Measurements from ENCODE around the gene PLCG1. TPM values are rescaled to one million over a fixed set of nuclear protein-coding genes. Genes with fewer than 3 reads are reported as not detected.

Gene PLCG1
- total RNA-seq, result 64.6 and 92.8 TPM in 2 replicates

GRCh38 chr20:41136680-41137613 is at the start of gene PLCG1:
Gene PLCG1, plus strand, starts transcription at chr20:41137543. Its CDS starts 99 bp downstream, at chr20:41137642.

Other genes starting within 250 kb of the PLCG1 start
- gene TOP1, start 108.7 kb upstream of the PLCG1 start, total RNA-seq, result 18.9 and 33.0 TPM in 2 replicates
- 26.3 and 31.9 TPM in 2 replicates for gene ZHX3, start 180.2 kb downstream of the PLCG1 start, total RNA-seq
- gene LPIN3, start 203.3 kb downstream of the PLCG1 start, total RNA-seq, result 5.4 and 9.9 TPM in 2 replicates
- gene EMILIN3, start 229.3 kb downstream of the PLCG1 start, total RNA-seq, result under 0.01 and 0.29 TPM in 2 replicates